ENCODE results near the gene PHACTR1.

DNA sequence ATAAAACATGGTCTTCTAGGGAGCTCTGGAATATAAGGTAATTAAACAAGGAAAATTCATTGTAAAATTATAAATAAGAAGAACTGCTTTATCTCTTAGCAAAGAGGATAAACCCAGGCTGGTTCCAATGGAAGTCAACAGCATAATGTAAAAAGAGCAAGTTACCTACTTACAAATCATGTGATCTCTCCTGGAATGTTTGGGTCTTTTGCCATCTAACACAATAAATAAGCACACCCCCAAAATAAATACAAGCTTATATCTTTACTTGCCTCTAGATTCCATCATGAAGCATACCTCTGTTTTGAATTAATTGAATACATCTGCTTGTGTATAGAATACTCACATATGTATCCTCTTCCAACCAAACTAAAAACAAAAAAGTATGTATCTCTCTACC, 2.5 kb upstream of the PHACTR1 start:
- TF ChIP-seq BACH2 (CRISPR knock-in tag; IDR thresholded peaks at IDR 0.05; ENCODE audit: borderline replicate concordance) (no peak), ZFP3 (CRISPR knock-in tag; IDR thresholded peaks at IDR 0.05) (no peak), OSR1 (CRISPR knock-in tag; IDR thresholded peaks at IDR 0.05) (no peak), ZFP30 (CRISPR knock-in tag; IDR thresholded peaks at IDR 0.05) (no peak), SNAI2 (CRISPR knock-in tag; IDR thresholded peaks at IDR 0.05) (no peak), ZC3H10 (CRISPR knock-in tag; IDR thresholded peaks at IDR 0.05) (no peak), ARNTL (CRISPR knock-in tag; IDR thresholded peaks at IDR 0.05; ENCODE audit: borderline replicate concordance, low read depth) (no peak), GLIS3 (CRISPR knock-in tag; IDR thresholded peaks at IDR 0.05) (no peak), RARB (CRISPR knock-in tag; IDR thresholded peaks at IDR 0.05) (no peak)
- TF ChIP-seq, protein P1, sequence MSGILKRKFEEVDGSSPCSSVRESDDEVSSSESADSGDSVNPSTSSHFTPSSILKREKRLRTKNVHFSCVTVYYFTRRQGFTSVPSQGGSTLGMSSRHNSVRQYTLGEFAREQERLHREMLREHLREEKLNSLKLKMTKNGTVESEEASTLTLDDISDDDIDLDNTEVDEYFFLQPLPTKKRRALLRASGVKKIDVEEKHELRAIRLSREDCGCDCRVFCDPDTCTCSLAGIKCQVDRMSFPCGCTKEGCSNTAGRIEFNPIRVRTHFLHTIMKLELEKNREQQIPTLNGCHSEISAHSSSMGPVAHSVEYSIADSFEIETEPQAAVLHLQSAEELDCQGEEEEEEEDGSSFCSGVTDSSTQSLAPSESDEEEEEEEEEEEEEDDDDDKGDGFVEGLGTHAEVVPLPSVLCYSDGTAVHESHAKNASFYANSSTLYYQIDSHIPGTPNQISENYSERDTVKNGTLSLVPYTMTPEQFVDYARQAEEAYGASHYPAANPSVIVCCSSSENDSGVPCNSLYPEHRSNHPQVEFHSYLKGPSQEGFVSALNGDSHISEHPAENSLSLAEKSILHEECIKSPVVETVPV (CRISPR knock-in tag; IDR thresholded peaks at IDR 0.05): no peak
- TF ChIP-seq, protein P2, sequence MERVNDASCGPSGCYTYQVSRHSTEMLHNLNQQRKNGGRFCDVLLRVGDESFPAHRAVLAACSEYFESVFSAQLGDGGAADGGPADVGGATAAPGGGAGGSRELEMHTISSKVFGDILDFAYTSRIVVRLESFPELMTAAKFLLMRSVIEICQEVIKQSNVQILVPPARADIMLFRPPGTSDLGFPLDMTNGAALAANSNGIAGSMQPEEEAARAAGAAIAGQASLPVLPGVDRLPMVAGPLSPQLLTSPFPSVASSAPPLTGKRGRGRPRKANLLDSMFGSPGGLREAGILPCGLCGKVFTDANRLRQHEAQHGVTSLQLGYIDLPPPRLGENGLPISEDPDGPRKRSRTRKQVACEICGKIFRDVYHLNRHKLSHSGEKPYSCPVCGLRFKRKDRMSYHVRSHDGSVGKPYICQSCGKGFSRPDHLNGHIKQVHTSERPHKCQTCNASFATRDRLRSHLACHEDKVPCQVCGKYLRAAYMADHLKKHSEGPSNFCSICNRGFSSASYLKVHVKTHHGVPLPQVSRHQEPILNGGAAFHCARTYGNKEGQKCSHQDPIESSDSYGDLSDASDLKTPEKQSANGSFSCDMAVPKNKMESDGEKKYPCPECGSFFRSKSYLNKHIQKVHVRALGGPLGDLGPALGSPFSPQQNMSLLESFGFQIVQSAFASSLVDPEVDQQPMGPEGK (CRISPR knock-in tag; IDR thresholded peaks at IDR 0.05; ENCODE audit: borderline replicate concordance): no peak
- TF ChIP-seq, protein P3, sequence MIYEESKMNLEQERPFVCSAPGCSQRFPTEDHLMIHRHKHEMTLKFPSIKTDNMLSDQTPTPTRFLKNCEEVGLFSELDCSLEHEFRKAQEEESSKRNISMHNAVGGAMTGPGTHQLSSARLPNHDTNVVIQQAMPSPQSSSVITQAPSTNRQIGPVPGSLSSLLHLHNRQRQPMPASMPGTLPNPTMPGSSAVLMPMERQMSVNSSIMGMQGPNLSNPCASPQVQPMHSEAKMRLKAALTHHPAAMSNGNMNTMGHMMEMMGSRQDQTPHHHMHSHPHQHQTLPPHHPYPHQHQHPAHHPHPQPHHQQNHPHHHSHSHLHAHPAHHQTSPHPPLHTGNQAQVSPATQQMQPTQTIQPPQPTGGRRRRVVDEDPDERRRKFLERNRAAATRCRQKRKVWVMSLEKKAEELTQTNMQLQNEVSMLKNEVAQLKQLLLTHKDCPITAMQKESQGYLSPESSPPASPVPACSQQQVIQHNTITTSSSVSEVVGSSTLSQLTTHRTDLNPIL (CRISPR knock-in tag; IDR thresholded peaks at IDR 0.05; ENCODE audit: low read depth): no peak

All from SK-N-SH treated with all-trans-retinoic acid at 6 μM for 48 hours (cell line).